ENCODE data around the gene TDRD7.

GRCh38 chr9:97366476-97366875 lies 45.4 kb upstream of the TDRD7 start:
- TF ChIP-seq CTCF (IDR thresholded peaks at IDR 0.05) (no peak), YY1 (IDR thresholded peaks at IDR 0.05; ENCODE audit: low read depth) (no peak), REST (IDR thresholded peaks at IDR 0.05; ENCODE audit: low read depth, low read length) (no peak), EP300 (IDR thresholded peaks at IDR 0.05; ENCODE audit: borderline replicate concordance in 1 of 2, low read depth in 1 of 2, low read length in 1 of 2) (no peak), PBX3 (IDR thresholded peaks at IDR 0.05) (no peak), POLR2AphosphoS5 (IDR thresholded peaks at IDR 0.05; ENCODE audit: low read depth, low read length) (no peak), USF2 (IDR thresholded peaks at IDR 0.05; ENCODE audit: borderline replicate concordance, low read depth, low read length) (no peak)

Data from SK-N-SH (cell line).